Neural cell (in vitro differentiated cells): ENCODE measurements around the gene TNIP1. TPM values are rescaled to one million over a fixed set of nuclear protein-coding genes. Genes with fewer than 3 reads are reported as not detected.

Experiments used
- H2AFZ ChIP-seq: fragments of 200-600, 300-800 bp; sonication (generic), shearing (Covaris generic); 2 replicates; pipeline ENCODE4 v1.6.0; 2014; ENCODE audit warnings: low read depth, mild to moderate bottlenecking, antibody characterized with exemption, low read length, moderate library complexity
- H3F3A ChIP-seq: fragments of 200-600 bp; shearing (Covaris generic); 2 replicates; pipeline ENCODE4 v1.6.1; 2016; ENCODE audit warnings: mild to moderate bottlenecking, moderate library complexity, mixed read lengths, antibody characterized with exemption, low read length; ENCODE audit not compliant: insufficient read depth, poor library complexity, severe bottlenecking
- H3K27ac ChIP-seq: fragments of 200-600, 300-800 bp; sonication (generic), shearing (Covaris generic); 2 replicates; pipeline ENCODE4 v1.5.1; 2014; ENCODE audit warnings: mild to moderate bottlenecking, low read length, moderate library complexity
- H3K27me3 ChIP-seq: fragments of 300-800, 200-600 bp; sonication (generic), shearing (Covaris generic); 2 replicates; pipeline ENCODE4 v1.6.0; 2014; ENCODE audit warnings: mild to moderate bottlenecking, low read depth, low read length, moderate library complexity; ENCODE audit not compliant: insufficient read depth
- H3K36me3 ChIP-seq: fragments of 300-800, 200-600 bp; sonication (generic), shearing (Covaris generic); 2 replicates; pipeline ENCODE4 v1.5.1; 2014; ENCODE audit warnings: mild to moderate bottlenecking, antibody characterized with exemption, low read length, moderate library complexity; ENCODE audit not compliant: insufficient read depth
- H3K4me2 ChIP-seq: fragments of 300-800, 200-600 bp; sonication (generic), shearing (Covaris generic); 2 replicates; pipeline ENCODE4 v1.6.0; 2014; ENCODE audit warnings: mild to moderate bottlenecking, low read length
- H3K4me3 ChIP-seq: fragments of 300-800, 200-600 bp; sonication (generic), shearing (Covaris generic); 2 replicates; pipeline ENCODE4 v1.5.1; 2014; ENCODE audit warnings: mild to moderate bottlenecking, low read length, moderate library complexity
- H3K79me2 ChIP-seq: fragments of 200-600 bp; shearing (Covaris generic); replicated peaks from 2 replicates; pipeline ENCODE4 v1.6.0; 2014; ENCODE audit warnings: mild to moderate bottlenecking, low read length, moderate library complexity; ENCODE audit not compliant: insufficient read depth
- H3K9ac ChIP-seq: fragments of 300-800, 200-600 bp; sonication (generic), shearing (Covaris generic); 2 replicates; pipeline ENCODE4 v1.6.1; 2016; ENCODE audit warnings: mild to moderate bottlenecking, low read length, mixed read lengths
- H3K9me2 ChIP-seq: fragments of 200-600 bp; shearing (Covaris generic); 2 replicates; pipeline ENCODE4 v1.6.1; 2016; ENCODE audit warnings: mild to moderate bottlenecking, low read length, mixed read lengths; ENCODE audit not compliant: insufficient read depth
- H3K9me3 ChIP-seq: fragments of 200-600, 300-800 bp; sonication (generic), shearing (Covaris generic); 2 replicates; pipeline ENCODE4 v1.6.1; 2016; ENCODE audit warnings: mild to moderate bottlenecking, mixed run types, low read length, moderate library complexity, mixed read lengths
- H4K20me1 ChIP-seq: fragments of 200-600 bp; shearing (Covaris generic); 2 replicates; pipeline ENCODE4 v1.6.1; 2016; ENCODE audit warnings: mild to moderate bottlenecking, mixed run types; ENCODE audit not compliant: insufficient read depth
- EP300 ChIP-seq: fragments of 450-650 bp; conservative IDR thresholded peaks from 2 replicates; pipeline ENCODE4 v1.6.1; 2014; ENCODE audit warnings: antibody characterized with exemption, mild to moderate bottlenecking, moderate library complexity; ENCODE audit not compliant: poor library complexity, severe bottlenecking
- EZH2 ChIP-seq: fragments of 200-600, 300-800 bp; shearing (Covaris generic), sonication (generic); IDR thresholded peaks from 2 replicates; pipeline ENCODE4 v1.6.1; 2014; ENCODE audit warnings: antibody characterized with exemption, low read length, borderline replicate concordance, mild to moderate bottlenecking; ENCODE audit not compliant: insufficient read depth, poor library complexity, severe bottlenecking
- MXI1 ChIP-seq: fragments of 450-650 bp; conservative IDR thresholded peaks from 2 replicates; pipeline ENCODE4 v1.6.1; 2014; ENCODE audit warnings: antibody characterized with exemption, mild to moderate bottlenecking; ENCODE audit not compliant: poor library complexity, severe bottlenecking
- POLR2AphosphoS5 ChIP-seq: IDR thresholded peaks from 2 replicates; pipeline ENCODE4 v1.6.1; 2012
- RAD21 ChIP-seq: fragments of 450-650 bp; conservative IDR thresholded peaks from 2 replicates; pipeline ENCODE4 v1.6.1; 2014; ENCODE audit warnings: antibody characterized with exemption, mild to moderate bottlenecking, moderate library complexity
- REST ChIP-seq: IDR thresholded peaks from 2 replicates; pipeline ENCODE4 v1.6.1; 2012; ENCODE audit warnings: borderline replicate concordance
- SMC3 ChIP-seq: fragments of 450-650 bp; conservative IDR thresholded peaks from 2 replicates; pipeline ENCODE4 v1.6.1; 2014; ENCODE audit warnings: antibody characterized with exemption, mild to moderate bottlenecking, moderate library complexity; ENCODE audit not compliant: poor library complexity
- TAF1 ChIP-seq: IDR thresholded peaks from 2 replicates; pipeline ENCODE4 v1.6.1; 2012; ENCODE audit warnings: low read depth
- polyA plus RNA-seq: library from polyadenylated mRNA; depleted of rRNA; stranded (reverse); fragments of >200 nt; gene quantifications from 2 replicates; pipeline ENCODE4 v1.2.3, GENCODE V29; 2014
- TF ChIP-seq, protein P1 (sequence below): fragments of 450-650 bp; IDR thresholded peaks from 2 replicates; pipeline ENCODE4 v1.5.1; 2014; ENCODE audit warnings: antibody characterized with exemption, mild to moderate bottlenecking, moderate library complexity; ENCODE audit not compliant: poor library complexity, severe bottlenecking

Gene TNIP1
- polyA plus RNA-seq, 1 donor from 2014 or later, result 3.3 TPM

DNA sequence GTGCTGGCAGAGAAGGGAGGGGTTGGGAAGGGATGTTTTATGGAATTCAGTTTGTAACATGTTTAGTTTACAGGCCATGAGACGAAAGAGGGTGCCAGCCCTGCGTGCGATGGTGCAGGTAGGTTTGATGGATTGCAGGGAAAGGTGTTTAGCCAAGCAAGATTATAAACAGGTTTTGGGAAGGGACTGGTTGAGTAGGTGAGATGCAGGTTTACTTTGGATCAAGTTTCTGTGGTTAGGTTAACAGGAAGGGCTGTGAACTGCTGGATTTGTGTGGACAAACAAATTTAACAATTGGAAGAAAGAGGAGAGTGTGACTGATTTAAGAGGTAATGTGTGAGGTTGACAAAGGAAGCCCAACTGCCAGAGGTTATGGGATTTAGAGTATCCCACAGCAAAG is 93.1 kb downstream of the TNIP1 start:
- TF ChIP-seq, protein P1, sequence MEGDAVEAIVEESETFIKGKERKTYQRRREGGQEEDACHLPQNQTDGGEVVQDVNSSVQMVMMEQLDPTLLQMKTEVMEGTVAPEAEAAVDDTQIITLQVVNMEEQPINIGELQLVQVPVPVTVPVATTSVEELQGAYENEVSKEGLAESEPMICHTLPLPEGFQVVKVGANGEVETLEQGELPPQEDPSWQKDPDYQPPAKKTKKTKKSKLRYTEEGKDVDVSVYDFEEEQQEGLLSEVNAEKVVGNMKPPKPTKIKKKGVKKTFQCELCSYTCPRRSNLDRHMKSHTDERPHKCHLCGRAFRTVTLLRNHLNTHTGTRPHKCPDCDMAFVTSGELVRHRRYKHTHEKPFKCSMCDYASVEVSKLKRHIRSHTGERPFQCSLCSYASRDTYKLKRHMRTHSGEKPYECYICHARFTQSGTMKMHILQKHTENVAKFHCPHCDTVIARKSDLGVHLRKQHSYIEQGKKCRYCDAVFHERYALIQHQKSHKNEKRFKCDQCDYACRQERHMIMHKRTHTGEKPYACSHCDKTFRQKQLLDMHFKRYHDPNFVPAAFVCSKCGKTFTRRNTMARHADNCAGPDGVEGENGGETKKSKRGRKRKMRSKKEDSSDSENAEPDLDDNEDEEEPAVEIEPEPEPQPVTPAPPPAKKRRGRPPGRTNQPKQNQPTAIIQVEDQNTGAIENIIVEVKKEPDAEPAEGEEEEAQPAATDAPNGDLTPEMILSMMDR, result no peak
- TF ChIP-seq EP300 (no peak), SMC3 (no peak), RAD21 (no peak), TAF1 (no peak), MXI1 (no peak), EZH2 (no peak), REST (no peak), POLR2AphosphoS5 (no peak)
- Histone ChIP-seq H4K20me1 (no peaks in the 10 kb centered on the region), H3K27me3 (no peaks in the 10 kb centered on the region), H3K9me3 (peaks cover 5% of the 10 kb centered on the region), H3K79me2 (no peaks in the 10 kb centered on the region), H3K36me3 (no peaks in the 10 kb centered on the region), H3K9ac (no peak overlapping the region), H3K4me2 (no peak overlapping the region), H3K9me2 (no peaks in the 10 kb centered on the region), H3K27ac (no peak overlapping the region), H3K4me3 (no peak overlapping the region), H3F3A (no peaks in the 10 kb centered on the region), H2AFZ (no peak overlapping the region)

Other genes starting within 250 kb of the TNIP1 start
- gene IRGM, start 234.5 kb downstream of the TNIP1 start, polyA plus RNA-seq, result 0.28 TPM in 1 of 2 replicates, not detected in the other
- 126 and 133 TPM in 2 replicates for gene ZNF300, start 176.1 kb downstream of the TNIP1 start, polyA plus RNA-seq
- gene GPX3, start 60.4 kb downstream of the TNIP1 start, polyA plus RNA-seq, result 4.0 and 5.1 TPM in 2 replicates
- gene ANXA6, start 76.7 kb upstream of the TNIP1 start, polyA plus RNA-seq, result 27.5 and 51.9 TPM in 2 replicates
- gene CCDC69, start 143.1 kb upstream of the TNIP1 start, polyA plus RNA-seq, result not detected in 2 replicates
- 0.40 and 0.98 TPM in 2 replicates for gene GM2A, start 172.2 kb upstream of the TNIP1 start, polyA plus RNA-seq
- gene SLC36A3, start 222.7 kb upstream of the TNIP1 start, polyA plus RNA-seq, result not detected in 2 replicates